ENCODE measurements around the gene LINC00632.

LINC00632 gene

GRCh38 chrX:140804292-140804691, 94.7 kb downstream of the LINC00632 start:
- no peak for DNase-seq
- TF ChIP-seq CTCF (IDR thresholded peaks at IDR 0.05) = no peak
- Mint-ChIP-seq H3K4me3 (no peak overlapping the region), H3K27ac (no peak overlapping the region), H3K36me3 (ENCODE audit: low read depth) (no peaks in the 10 kb centered on the region), H3K27me3 (ENCODE audit: low read depth, poor library complexity) (no peaks in the 10 kb centered on the region), H3K9me3 (peaks cover 51% of the 10 kb centered on the region), H3K4me1 (no peaks in the 10 kb centered on the region)

DNA sequence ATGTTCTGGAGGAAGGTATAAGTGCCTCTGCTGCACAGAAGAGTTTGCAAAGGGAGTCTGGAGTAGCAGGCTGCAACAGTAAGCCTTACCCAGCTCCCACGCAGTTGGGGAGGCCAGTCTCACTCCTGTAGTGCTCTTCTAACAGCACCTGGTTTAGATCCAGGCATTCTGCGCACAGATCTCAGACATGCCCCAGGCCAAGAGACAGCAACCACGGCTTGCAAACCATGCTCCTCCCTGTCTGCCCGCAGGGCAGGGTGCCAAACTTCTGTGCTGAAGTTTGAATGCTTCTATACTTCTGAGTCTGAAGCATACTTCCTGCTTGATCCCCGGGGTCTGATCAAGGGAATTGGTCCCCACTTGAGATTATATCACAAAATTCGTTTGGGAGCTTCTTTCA, 106.3 kb downstream of the LINC00632 start:
- H3K9me3 Mint-ChIP-seq = peaks cover 68% of the 10 kb centered on the region
- TF ChIP-seq CTCF (IDR thresholded peaks at IDR 0.05) = no peak
- no peak for DNase-seq
- no peak overlapping the region for H3K4me3 Mint-ChIP-seq
- no peaks in the 10 kb centered on the region for H3K36me3 Mint-ChIP-seq (ENCODE audit: low read depth)
- no peak overlapping the region for H3K27ac Mint-ChIP-seq
- no peaks in the 10 kb centered on the region for H3K4me1 Mint-ChIP-seq
- no peaks in the 10 kb centered on the region for H3K27me3 Mint-ChIP-seq (ENCODE audit: low read depth, poor library complexity)

GRCh38 chrX:140817943-140818342, 108.4 kb downstream of the LINC00632 start:
- Mint-ChIP-seq H3K27me3 (ENCODE audit: low read depth, poor library complexity) (no peaks in the 10 kb centered on the region), H3K9me3 (peaks cover 60% of the 10 kb centered on the region), H3K4me1 (no peaks in the 10 kb centered on the region), H3K4me3 (no peak overlapping the region), H3K36me3 (ENCODE audit: low read depth) (no peaks in the 10 kb centered on the region), H3K27ac (no peak overlapping the region)
- no peak for DNase-seq
- TF ChIP-seq CTCF (IDR thresholded peaks at IDR 0.05) = peak; percentile 56

DNA sequence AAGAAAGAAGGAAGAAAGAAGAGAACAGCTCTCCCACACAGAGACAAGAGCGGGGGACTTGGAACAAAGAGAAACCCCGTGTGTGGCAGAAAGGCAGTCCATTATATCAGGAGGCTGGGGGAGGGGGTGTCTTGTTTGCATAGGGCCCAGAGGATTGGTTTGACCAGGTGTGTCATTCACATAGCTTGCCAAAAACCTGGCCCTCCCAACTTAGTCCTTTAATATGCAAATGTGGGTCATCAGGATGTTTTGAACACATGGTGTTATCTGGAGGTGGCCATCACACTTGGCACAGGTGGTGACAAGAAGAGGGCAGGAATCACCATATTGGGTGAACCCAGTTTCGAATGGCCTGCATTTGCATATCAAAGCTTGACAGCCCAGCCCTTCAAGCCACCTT, 111.7 kb downstream of the LINC00632 start:
- no peak overlapping the region for H3K4me3 Mint-ChIP-seq
- H3K36me3 Mint-ChIP-seq (ENCODE audit: low read depth) = no peaks in the 10 kb centered on the region
- H3K27ac Mint-ChIP-seq = no peak overlapping the region
- peaks cover 38% of the 10 kb centered on the region for H3K9me3 Mint-ChIP-seq
- no peaks in the 10 kb centered on the region for H3K27me3 Mint-ChIP-seq (ENCODE audit: low read depth, poor library complexity)
- no peaks in the 10 kb centered on the region for H3K4me1 Mint-ChIP-seq
- TF ChIP-seq CTCF (IDR thresholded peaks at IDR 0.05) = no peak
- DNase-seq = no peak

DNA sequence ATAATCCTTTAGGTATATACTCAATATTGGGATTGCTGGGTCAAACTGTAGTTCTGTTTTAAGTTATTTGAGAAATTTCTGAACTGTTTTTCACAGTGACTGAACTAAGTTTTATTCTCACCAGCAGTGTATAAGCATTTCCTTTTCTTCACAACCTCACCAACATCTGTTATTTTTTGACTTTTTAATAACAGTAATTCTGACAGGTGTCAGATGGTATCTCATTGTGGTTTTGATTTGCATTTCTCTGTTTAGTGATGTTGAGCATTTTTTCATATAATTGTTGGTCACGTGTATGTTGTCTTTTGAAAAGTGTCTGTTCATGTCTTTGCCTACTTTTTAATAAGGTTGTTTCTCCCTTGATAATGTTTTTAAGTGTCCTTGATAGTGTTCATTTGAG, 112.6 kb downstream of the LINC00632 start:
- H3K27ac Mint-ChIP-seq = no peak overlapping the region
- H3K9me3 Mint-ChIP-seq = peaks cover 33% of the 10 kb centered on the region
- no peaks in the 10 kb centered on the region for H3K4me1 Mint-ChIP-seq
- TF ChIP-seq CTCF (IDR thresholded peaks at IDR 0.05) = no peak
- DNase-seq = no peak
- no peaks in the 10 kb centered on the region for H3K27me3 Mint-ChIP-seq (ENCODE audit: low read depth, poor library complexity)
- H3K4me3 Mint-ChIP-seq = no peak overlapping the region
- H3K36me3 Mint-ChIP-seq (ENCODE audit: low read depth) = no peaks in the 10 kb centered on the region

DNA sequence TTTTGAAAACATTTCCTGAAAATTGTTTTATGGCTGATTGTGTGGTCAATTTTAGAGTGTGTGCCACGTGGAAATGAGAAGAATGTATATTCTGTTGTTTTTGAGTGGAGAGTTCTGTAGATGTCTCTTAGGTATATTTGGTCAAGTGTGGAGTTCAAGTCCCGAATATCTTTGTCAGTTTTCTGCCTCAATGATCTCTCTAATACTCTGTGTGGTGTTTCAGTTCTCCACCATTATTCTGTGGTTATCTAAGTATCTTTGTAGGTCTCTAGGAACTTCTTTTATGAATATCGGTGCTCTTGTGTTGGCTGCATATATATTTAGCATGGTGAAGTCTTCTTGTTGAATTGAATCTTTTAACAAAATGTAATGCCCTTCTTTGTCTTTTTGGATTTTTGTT, 113.3 kb downstream of the LINC00632 start:
- no peak for TF ChIP-seq CTCF (IDR thresholded peaks at IDR 0.05)
- Mint-ChIP-seq H3K27me3 (ENCODE audit: low read depth, poor library complexity) (no peaks in the 10 kb centered on the region), H3K4me1 (no peaks in the 10 kb centered on the region), H3K9me3 (peaks cover 31% of the 10 kb centered on the region), H3K27ac (no peak overlapping the region), H3K36me3 (ENCODE audit: low read depth) (no peaks in the 10 kb centered on the region), H3K4me3 (no peak overlapping the region)
- no peak for DNase-seq

Data from nephron progenitor cell (in vitro differentiated cells).